H9 (cell line): Measurements from ENCODE around the gene IMMP2L. TPM values are rescaled to one million over a fixed set of nuclear protein-coding genes. Genes with fewer than 3 reads are reported as not detected.

Source experiments
- DNase-seq: peaks from one replicate; pipeline ENCODE4 v3.0.0-alpha.2; 2017
- H2AFZ ChIP-seq: one replicate; pipeline ENCODE4 v1.6.1; 2013; ENCODE audit warnings: mild to moderate bottlenecking, low read length, control low read depth, moderate library complexity
- H2AK5ac ChIP-seq: 2 replicates; pipeline ENCODE4 v1.6.1; 2013; ENCODE audit warnings: low read length, control low read depth, mixed read lengths; ENCODE audit not compliant: insufficient read length
- H2BK120ac ChIP-seq: one replicate; pipeline ENCODE4 v1.6.1; 2013; ENCODE audit warnings: low read depth, mild to moderate bottlenecking, low read length, control low read depth, inconsistent platforms; ENCODE audit not compliant: poor library complexity, severe bottlenecking
- H2BK12ac ChIP-seq: 2 replicates; pipeline ENCODE4 v1.6.1; 2013; ENCODE audit warnings: low read length, control low read depth, mixed read lengths, low read depth; ENCODE audit not compliant: insufficient read length
- H2BK15ac ChIP-seq: 2 replicates; pipeline ENCODE4 v1.6.1; 2013; ENCODE audit warnings: low read depth, low read length, control low read depth
- H2BK20ac ChIP-seq: one replicate; pipeline ENCODE4 v1.6.1; 2013; ENCODE audit warnings: low read depth, mild to moderate bottlenecking, low read length, control low read depth, inconsistent platforms; ENCODE audit not compliant: poor library complexity, severe bottlenecking
- H2BK5ac ChIP-seq: 2 replicates; pipeline ENCODE4 v1.6.1; 2013; ENCODE audit warnings: low read length, control low read depth, mixed read lengths; ENCODE audit not compliant: insufficient read length
- H3K14ac ChIP-seq: 2 replicates; pipeline ENCODE4 v1.6.1; 2013; ENCODE audit warnings: low read length, control low read depth; ENCODE audit not compliant: insufficient read depth
- H3K18ac ChIP-seq: 2 replicates; pipeline ENCODE4 v1.6.1; 2013; ENCODE audit warnings: low read depth, mild to moderate bottlenecking, mixed read lengths, low read length, control low read depth; ENCODE audit not compliant: insufficient read length
- H3K23ac ChIP-seq: 2 replicates; pipeline ENCODE4 v1.6.1; 2013; ENCODE audit warnings: low read length, control low read depth, mixed read lengths, low read depth; ENCODE audit not compliant: insufficient read length
- H3K23me2 ChIP-seq: 2 replicates; pipeline ENCODE4 v1.6.1; 2013; ENCODE audit warnings: low read depth, mild to moderate bottlenecking, mixed read lengths, low read length, control low read depth; ENCODE audit not compliant: insufficient read length, poor library complexity, severe bottlenecking
- H3K27ac ChIP-seq: 2 replicates; pipeline ENCODE4 v1.5.1; 2013; ENCODE audit warnings: low read length, control low read depth, mixed read lengths, low read depth; ENCODE audit not compliant: insufficient read length
- H3K27me3 ChIP-seq: 2 replicates; pipeline ENCODE4 v1.6.1; 2013; ENCODE audit warnings: low read length, control low read depth, inconsistent platforms; ENCODE audit not compliant: insufficient read depth
- H3K4ac ChIP-seq: 2 replicates; pipeline ENCODE4 v1.6.1; 2013; ENCODE audit warnings: low read depth, mild to moderate bottlenecking, control low read depth, inconsistent platforms, low read length, moderate library complexity
- H3K4me1 ChIP-seq: 2 replicates; pipeline ENCODE4 v1.6.1; 2013; ENCODE audit warnings: low read length, control low read depth, inconsistent platforms; ENCODE audit not compliant: insufficient read depth
- H3K4me2 ChIP-seq: 2 replicates; pipeline ENCODE4 v1.6.1; 2013; ENCODE audit warnings: low read length, control low read depth, mixed read lengths; ENCODE audit not compliant: insufficient read length, insufficient read depth
- H3K56ac ChIP-seq: 2 replicates; pipeline ENCODE4 v1.6.1; 2013; ENCODE audit warnings: low read depth, mild to moderate bottlenecking, mixed read lengths, low read length, control low read depth; ENCODE audit not compliant: insufficient read length
- H3K79me1 ChIP-seq: 2 replicates; pipeline ENCODE4 v1.6.1; 2013; ENCODE audit warnings: low read depth, mild to moderate bottlenecking, moderate library complexity, low read length, control low read depth, inconsistent platforms; ENCODE audit not compliant: insufficient read depth, poor library complexity, severe bottlenecking
- H3K79me2 ChIP-seq: 2 replicates; pipeline ENCODE4 v1.6.1; 2013; ENCODE audit warnings: low read length, control low read depth, inconsistent platforms; ENCODE audit not compliant: insufficient read depth
- H3K9ac ChIP-seq: 2 replicates; pipeline ENCODE4 v1.6.1; 2013; ENCODE audit warnings: low read length, control low read depth, mixed read lengths; ENCODE audit not compliant: insufficient read length; ENCODE audit errors: extremely low read depth
- H3K9me3 ChIP-seq: one replicate; pipeline ENCODE4 v1.6.1; 2013; ENCODE audit warnings: low read depth, low read length, inconsistent platforms; ENCODE audit not compliant: control insufficient read depth
- H3T11ph ChIP-seq: one replicate; pipeline ENCODE4 v1.6.1; 2013; ENCODE audit warnings: mild to moderate bottlenecking, low read length, control low read depth, inconsistent platforms
- H4K20me1 ChIP-seq: one replicate; pipeline ENCODE4 v1.6.1; 2013; ENCODE audit not compliant: control insufficient read depth, insufficient read length, insufficient read depth
- H4K5ac ChIP-seq: 2 replicates; pipeline ENCODE4 v1.6.1; 2013; ENCODE audit warnings: low read depth, mild to moderate bottlenecking, mixed read lengths, low read length, control low read depth; ENCODE audit not compliant: insufficient read length
- H4K8ac ChIP-seq: replicated peaks from 2 replicates; pipeline ENCODE4 v1.6.1; 2013; ENCODE audit warnings: low read length, control low read depth, mixed read lengths, low read depth; ENCODE audit not compliant: insufficient read length
- H4K91ac ChIP-seq: 2 replicates; pipeline ENCODE4 v1.6.1; 2013; ENCODE audit warnings: low read depth, mild to moderate bottlenecking, moderate library complexity, mixed read lengths, low read length, control low read depth; ENCODE audit not compliant: insufficient read length
- H3K27ac Mint-ChIP-seq, 3 experiments: 2 replicates in 2 of 3; 3 replicates in 1 of 3; pipeline ENCODE4 v1.8.0; 2020 to 2021; ENCODE audit warnings: mixed read lengths in 3 of 3, mild to moderate bottlenecking in 1 of 3, moderate library complexity in 1 of 3
- H3K27me3 Mint-ChIP-seq: 2 replicates; pipeline ENCODE4 v1.8.0; 2021; ENCODE audit warnings: low read depth, mild to moderate bottlenecking, moderate library complexity, mixed read lengths
- H3K36me3 Mint-ChIP-seq, 3 experiments: 2 replicates in 2 of 3; 3 replicates in 1 of 3; pipeline ENCODE4 v1.8.0; 2020 to 2021; ENCODE audit warnings: low read depth in 3 of 3, mixed read lengths in 3 of 3; ENCODE audit not compliant: insufficient read depth in 1 of 3
- H3K4me1 Mint-ChIP-seq, 2 experiments: 2 replicates each; pipeline ENCODE4 v1.8.0; 2020; ENCODE audit warnings: mixed read lengths in 2 of 2
- H3K4me3 Mint-ChIP-seq, 2 experiments: 2 replicates in 1 of 2; 3 replicates in 1 of 2; pipeline ENCODE4 v1.8.0; 2020 to 2021; ENCODE audit warnings: mild to moderate bottlenecking in 2 of 2, mixed read lengths in 2 of 2, moderate library complexity in 1 of 2
- H3K9me3 Mint-ChIP-seq, 2 experiments: 2 replicates in 1 of 2; 3 replicates in 1 of 2; pipeline ENCODE4 v1.8.0; 2020; ENCODE audit warnings: mild to moderate bottlenecking in 2 of 2, mixed read lengths in 2 of 2, moderate library complexity in 1 of 2
- WGBS: extraction: QIAGEN DNeasy Blood & Tissue Kit; methylation state at CpG from one replicate; pipeline ENCODE4 v1.1.7; 2013; ENCODE audit warnings: missing lambda C conversion rate, low lambda C conversion rate, mixed read lengths; ENCODE audit not compliant: insufficient read length; ENCODE audit errors: extremely low coverage; 5-methylcytosine and 5-hydroxymethylcytosine counted together
- total RNA-seq: library from RNA; stranded (reverse); gene quantifications from 2 replicates; pipeline ENCODE4 v1.2.1, GENCODE V29; 2021
- TF ChIP-seq, protein P1 (sequence below): fragments of 200-600 bp; sonication (generic); conservative IDR thresholded peaks from 3 replicates; pipeline ENCODE4 v1.8.0; 2021; ENCODE audit warnings: antibody characterized with exemption, mild to moderate bottlenecking

The IMMP2L gene
- total RNA-seq, 1 experiment from 2014 or later, result 14.7 TPM

DNA sequence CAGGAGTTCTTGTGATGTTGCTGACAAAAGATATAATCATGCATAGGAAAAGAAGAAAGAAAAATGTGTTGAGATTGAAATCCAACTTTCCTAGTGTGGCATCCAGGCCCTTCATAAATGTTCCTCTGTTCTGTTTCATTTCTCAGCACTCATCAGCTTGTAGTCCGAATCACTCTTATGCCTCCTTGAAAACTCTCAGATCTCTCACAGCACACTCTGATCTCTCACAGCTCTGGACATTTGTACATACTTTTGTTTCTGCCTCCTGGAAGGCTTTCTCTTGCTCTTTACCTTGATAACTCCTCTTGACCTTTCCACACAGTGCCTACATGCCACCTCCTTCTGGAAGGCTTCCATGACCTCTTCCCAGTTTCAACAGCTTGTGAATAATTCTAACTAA is 880.4 kb downstream of the IMMP2L start:
- Histone ChIP-seq H3K79me2 (no peaks in the 10 kb centered on the region), H2AFZ (no peak overlapping the region), H3K23me2 (no peaks in the 10 kb centered on the region), H3K9ac (no peak overlapping the region), H2BK5ac (no peak overlapping the region), H2AK5ac (no peak overlapping the region), H4K91ac (no peak overlapping the region), H3K23ac (no peak overlapping the region), H3K18ac (no peak overlapping the region), H3T11ph (no peak overlapping the region), H2BK15ac (no peak overlapping the region), H3K79me1 (no peaks in the 10 kb centered on the region), H4K20me1 (no peaks in the 10 kb centered on the region), H2BK20ac (no peak overlapping the region), H3K4me2 (no peak overlapping the region), H4K8ac (no peak overlapping the region), H3K27ac (no peak overlapping the region), H3K56ac (no peak overlapping the region), H3K14ac (no peak overlapping the region), H3K9me3 (no peaks in the 10 kb centered on the region), H3K4ac (no peak overlapping the region), H4K5ac (no peak overlapping the region), H2BK12ac (no peak overlapping the region), H2BK120ac (no peak overlapping the region), H3K27me3 (no peaks in the 10 kb centered on the region), H3K4me1 (no peaks in the 10 kb centered on the region)
- Mint-ChIP-seq H3K4me3 (no peak overlapping the region), H3K4me1 (no peaks in the 10 kb centered on the region), H3K27me3 (no peaks in the 10 kb centered on the region), H3K27ac (no peak overlapping the region), H3K9me3 (no peaks in the 10 kb centered on the region), H3K36me3 (no peaks in the 10 kb centered on the region)
- no CpG with 5 or more reads among the region's 1 CpG for WGBS
- DNase-seq, result no peak
- TF ChIP-seq, protein P1, sequence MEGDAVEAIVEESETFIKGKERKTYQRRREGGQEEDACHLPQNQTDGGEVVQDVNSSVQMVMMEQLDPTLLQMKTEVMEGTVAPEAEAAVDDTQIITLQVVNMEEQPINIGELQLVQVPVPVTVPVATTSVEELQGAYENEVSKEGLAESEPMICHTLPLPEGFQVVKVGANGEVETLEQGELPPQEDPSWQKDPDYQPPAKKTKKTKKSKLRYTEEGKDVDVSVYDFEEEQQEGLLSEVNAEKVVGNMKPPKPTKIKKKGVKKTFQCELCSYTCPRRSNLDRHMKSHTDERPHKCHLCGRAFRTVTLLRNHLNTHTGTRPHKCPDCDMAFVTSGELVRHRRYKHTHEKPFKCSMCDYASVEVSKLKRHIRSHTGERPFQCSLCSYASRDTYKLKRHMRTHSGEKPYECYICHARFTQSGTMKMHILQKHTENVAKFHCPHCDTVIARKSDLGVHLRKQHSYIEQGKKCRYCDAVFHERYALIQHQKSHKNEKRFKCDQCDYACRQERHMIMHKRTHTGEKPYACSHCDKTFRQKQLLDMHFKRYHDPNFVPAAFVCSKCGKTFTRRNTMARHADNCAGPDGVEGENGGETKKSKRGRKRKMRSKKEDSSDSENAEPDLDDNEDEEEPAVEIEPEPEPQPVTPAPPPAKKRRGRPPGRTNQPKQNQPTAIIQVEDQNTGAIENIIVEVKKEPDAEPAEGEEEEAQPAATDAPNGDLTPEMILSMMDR, result no peak
